Lower leg skin (tissue), 3 donors: ENCODE results near the gene PLEKHN1.

Experiments used
- CTCF ChIP-seq, 3 donors: fragments of 450-650 bp; IDR thresholded peaks; one replicate each; pipeline ENCODE4 v1.5.1; 2016; ENCODE audit warnings: antibody characterized with exemption in 3 of 3, mild to moderate bottlenecking in 3 of 3, moderate library complexity in 2 of 3
- POLR2A ChIP-seq, 2 donors: fragments of 450-650 bp; IDR thresholded peaks; one replicate each; pipeline ENCODE4 v1.6.1; 2016 to 2017; ENCODE audit warnings: antibody characterized with exemption in 2 of 2, mild to moderate bottlenecking in 1 of 2, moderate library complexity in 1 of 2

- TF ChIP-seq POLR2A (IDR thresholded peaks at IDR 0.05) (no peak), CTCF (IDR thresholded peaks at IDR 0.05) (no peak)
Observed at GRCh38 chr1:967466-968343, 1.4 kb downstream of the PLEKHN1 start.
